ENCODE results near the gene TSGA10. TPM values are rescaled to one million over a fixed set of nuclear protein-coding genes. Genes with fewer than 3 reads are reported as not detected.

TSGA10 gene
- total and polyA plus RNA-seq, 2 donors (not counting 3 experiments of a cell fraction or from before 2014, with no cell fraction given), result 0.12 to 2.7 TPM

DNA sequence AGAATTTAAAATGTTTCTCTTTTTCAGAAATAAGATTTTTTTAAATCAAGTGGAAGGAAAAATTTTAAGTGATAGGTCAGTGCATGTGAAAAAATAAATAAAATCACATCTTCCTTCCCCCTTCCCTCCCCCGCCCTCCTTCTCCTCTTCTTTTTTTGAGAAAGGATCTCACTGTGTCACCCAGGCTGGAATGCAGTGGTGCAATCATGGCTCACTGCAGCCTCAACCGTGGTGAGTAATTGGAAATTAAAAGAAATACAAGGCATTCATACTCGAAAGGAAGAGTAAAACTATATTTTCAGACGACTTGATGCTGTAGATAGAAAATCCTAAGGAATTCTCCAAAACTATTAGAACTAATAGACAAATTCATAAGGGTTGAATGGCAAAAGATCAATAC, 201.8 kb downstream of the TSGA10 start:
- dilution Hi-C loops (cut with MboI; ENCODE audit: extremely low pct_ligation_motif_present, low sequenced_read_pairs) (no loop called here), intact Hi-C loops (cut with micrococcal nuclease) (no loop called here)
- Histone ChIP-seq H3K27me3 (ENCODE audit: control insufficient read depth in 2 of 2, insufficient read depth in 2 of 2, low read length in 2 of 2) (peaks cover 5 to 24% of the 10 kb centered on the region in 2 experiments), H3K79me2 (ENCODE audit: control insufficient read depth, insufficient read depth, low read length) (no peaks in the 10 kb centered on the region), H3K4me1 (ENCODE audit: control insufficient read depth, extremely low read depth, insufficient read depth, low read length) (no peaks in the 10 kb centered on the region), H3K4me3 (replicated peaks in 1 of 3; ENCODE audit: insufficient read depth in 1 of 3, low read depth in 1 of 3, low read length in 3 of 3) (no peak overlapping the region), H3K36me3 (ENCODE audit: control insufficient read depth in 2 of 2, extremely low read depth in 1 of 2, insufficient read depth in 2 of 2, low read length in 2 of 2) (no peaks in the 10 kb centered on the region), H3K9ac (replicated peaks; ENCODE audit: extremely low read depth, insufficient read depth, low read length) (no peak overlapping the region), H3K4me2 (ENCODE audit: insufficient read depth, low read length) (no peak overlapping the region), H3K27ac (ENCODE audit: insufficient read depth, low read depth, low read length) (no peak overlapping the region), H4K20me1 (replicated peaks; ENCODE audit: control insufficient read depth, extremely low read depth, insufficient read depth, low read length) (no peaks in the 10 kb centered on the region), H2AFZ (ENCODE audit: low read depth, low read length) (no peak overlapping the region), H3K9me3 (replicated peaks; ENCODE audit: control insufficient read depth, insufficient read depth, low read length) (no peaks in the 10 kb centered on the region), H3K9me1 (replicated peaks; ENCODE audit: control insufficient read depth, extremely low read depth, insufficient read depth, low read length) (no peaks in the 10 kb centered on the region)
- BruUV-seq (replicated peaks), result no TSS peak
- DNase-seq (ENCODE audit: low read depth, low spot score), result no peak
- TF ChIP-seq MYC (IDR thresholded peaks at IDR 0.05; ENCODE audit: low read depth, low read length), result no peak
- TF ChIP-seq, protein P1, sequence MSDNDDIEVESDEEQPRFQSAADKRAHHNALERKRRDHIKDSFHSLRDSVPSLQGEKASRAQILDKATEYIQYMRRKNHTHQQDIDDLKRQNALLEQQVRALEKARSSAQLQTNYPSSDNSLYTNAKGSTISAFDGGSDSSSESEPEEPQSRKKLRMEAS (IDR thresholded peaks at IDR 0.05; ENCODE audit: insufficient read depth, insufficient read length), result no peak
- no peak for TF ChIP-seq EZH2 (IDR thresholded peaks at IDR 0.05; ENCODE audit: borderline replicate concordance, low read depth, low read length, severe bottlenecking)
- TF ChIP-seq, protein P2, sequence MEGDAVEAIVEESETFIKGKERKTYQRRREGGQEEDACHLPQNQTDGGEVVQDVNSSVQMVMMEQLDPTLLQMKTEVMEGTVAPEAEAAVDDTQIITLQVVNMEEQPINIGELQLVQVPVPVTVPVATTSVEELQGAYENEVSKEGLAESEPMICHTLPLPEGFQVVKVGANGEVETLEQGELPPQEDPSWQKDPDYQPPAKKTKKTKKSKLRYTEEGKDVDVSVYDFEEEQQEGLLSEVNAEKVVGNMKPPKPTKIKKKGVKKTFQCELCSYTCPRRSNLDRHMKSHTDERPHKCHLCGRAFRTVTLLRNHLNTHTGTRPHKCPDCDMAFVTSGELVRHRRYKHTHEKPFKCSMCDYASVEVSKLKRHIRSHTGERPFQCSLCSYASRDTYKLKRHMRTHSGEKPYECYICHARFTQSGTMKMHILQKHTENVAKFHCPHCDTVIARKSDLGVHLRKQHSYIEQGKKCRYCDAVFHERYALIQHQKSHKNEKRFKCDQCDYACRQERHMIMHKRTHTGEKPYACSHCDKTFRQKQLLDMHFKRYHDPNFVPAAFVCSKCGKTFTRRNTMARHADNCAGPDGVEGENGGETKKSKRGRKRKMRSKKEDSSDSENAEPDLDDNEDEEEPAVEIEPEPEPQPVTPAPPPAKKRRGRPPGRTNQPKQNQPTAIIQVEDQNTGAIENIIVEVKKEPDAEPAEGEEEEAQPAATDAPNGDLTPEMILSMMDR (IDR thresholded peaks at IDR 0.05; ENCODE audit: extremely low read depth in 1 of 2, insufficient read depth in 1 of 2, low read depth in 1 of 2, low read length in 2 of 2), result no peak
- TF ChIP-seq GATA2 (IDR thresholded peaks at IDR 0.05; ENCODE audit: insufficient read depth, insufficient read length, low read depth, low read length), result no peak
- TF ChIP-seq POLR2AphosphoS5 (IDR thresholded peaks at IDR 0.05; ENCODE audit: insufficient read depth, low read depth, low read length), result no peak
- TF ChIP-seq POLR2A (IDR thresholded peaks at IDR 0.05; ENCODE audit: low read depth, low read length), result no peak
- TF ChIP-seq JUN (IDR thresholded peaks at IDR 0.05; ENCODE audit: borderline replicate concordance, insufficient read depth, insufficient read length, low read depth), result no peak
- TF ChIP-seq FOS (IDR thresholded peaks at IDR 0.05; ENCODE audit: borderline replicate concordance, insufficient read depth, low read length), result no peak
- CTCF ChIA-PET, result no interaction called here
- FAIRE-seq, result no peak
- POLR2A ChIA-PET, result no interaction called here

All from endothelial cell of umbilical vein (primary cell).